ENCODE results near the gene SLC2A5. TPM values are rescaled to one million over a fixed set of nuclear protein-coding genes. Genes with fewer than 3 reads are reported as not detected.

SLC2A5 gene
- total RNA-seq, result 8.9 TPM

GRCh38 chr1:9069326-9070100 lies at the start of gene SLC2A5:
TSS of gene SLC2A5 (minus strand) at chr1:9069635. CDS start at chr1:9069536, 99 bp downstream.
- Histone ChIP-seq H3K4me1 (ENCODE audit: control insufficient read depth in 3 of 3, insufficient read depth in 3 of 3, low read length in 3 of 3) (peaks cover 40 to 55% (median 54%) of the 10 kb centered on the region in 3 donors), H3K27ac (ENCODE audit: low read depth, low read length) (peak within 1 kb of the TSS; percentile 99), H3K9ac (ENCODE audit: low read depth in 1 of 3, low read length in 3 of 3) (peak within 1 kb of the TSS; percentile 81 to 97 (median 81)), H3K27me3 (ENCODE audit: control insufficient read depth in 3 of 3, insufficient read depth in 3 of 3, low read length in 3 of 3) (no peaks in the 10 kb centered on the region), H3K36me3 (ENCODE audit: control insufficient read depth in 3 of 3, insufficient read depth in 3 of 3, low read length in 3 of 3) (no peaks in the 10 kb centered on the region), H3K4me3 (ENCODE audit: low read length in 3 of 3) (peak within 1 kb of the TSS; percentile 61 to 76 (median 71)), H3K9me3 (ENCODE audit: control insufficient read depth in 3 of 3, low read length in 3 of 3) (no peaks in the 10 kb centered on the region)

GRCh38 chr1:9118186-9118585 lies 48.8 kb upstream of the SLC2A5 start:
- no peak overlapping the region for H3K4me3 ChIP-seq (ENCODE audit: low read length in 3 of 3)
- H3K36me3 ChIP-seq (ENCODE audit: control insufficient read depth in 3 of 3, insufficient read depth in 3 of 3, low read length in 3 of 3), result peaks cover 0 to 3% (median 0%) of the 10 kb centered on the region in 3 donors
- H3K9me3 ChIP-seq (ENCODE audit: control insufficient read depth in 3 of 3, low read length in 3 of 3), result no peaks in the 10 kb centered on the region
- no peaks in the 10 kb centered on the region for H3K27me3 ChIP-seq (ENCODE audit: control insufficient read depth in 3 of 3, insufficient read depth in 3 of 3, low read length in 3 of 3)
- H3K27ac ChIP-seq (ENCODE audit: low read depth, low read length), result no peak overlapping the region
- H3K9ac ChIP-seq (ENCODE audit: low read depth in 1 of 3, low read length in 3 of 3), result peak overlapping the region in 1 of 3 donors; percentile 40
- H3K4me1 ChIP-seq (ENCODE audit: control insufficient read depth in 3 of 3, insufficient read depth in 3 of 3, low read length in 3 of 3), result peaks cover 19 to 44% (median 25%) of the 10 kb centered on the region in 3 donors

GRCh38 chr1:9115351-9116205 lies 46.1 kb upstream of the SLC2A5 start:
- Histone ChIP-seq H3K36me3 (ENCODE audit: control insufficient read depth in 3 of 3, insufficient read depth in 3 of 3, low read length in 3 of 3) (peaks cover 4 to 17% (median 15%) of the 10 kb centered on the region in 3 donors), H3K4me3 (ENCODE audit: low read length in 3 of 3) (no peak overlapping the region), H3K27ac (ENCODE audit: low read depth, low read length) (no peak overlapping the region), H3K9ac (ENCODE audit: low read depth in 1 of 3, low read length in 3 of 3) (no peak overlapping the region), H3K4me1 (ENCODE audit: control insufficient read depth in 3 of 3, insufficient read depth in 3 of 3, low read length in 3 of 3) (peaks cover 16 to 34% (median 23%) of the 10 kb centered on the region in 3 donors), H3K27me3 (ENCODE audit: control insufficient read depth in 3 of 3, insufficient read depth in 3 of 3, low read length in 3 of 3) (no peaks in the 10 kb centered on the region), H3K9me3 (ENCODE audit: control insufficient read depth in 3 of 3, low read length in 3 of 3) (no peaks in the 10 kb centered on the region)

GRCh38 chr1:9112961-9113880 lies 43.8 kb upstream of the SLC2A5 start:
- H3K36me3 ChIP-seq (ENCODE audit: control insufficient read depth in 3 of 3, insufficient read depth in 3 of 3, low read length in 3 of 3), result peaks cover 13 to 18% (median 17%) of the 10 kb centered on the region in 3 donors
- no peak overlapping the region for H3K4me3 ChIP-seq (ENCODE audit: low read length in 3 of 3)
- H3K4me1 ChIP-seq (ENCODE audit: control insufficient read depth in 3 of 3, insufficient read depth in 3 of 3, low read length in 3 of 3), result peaks cover 6 to 17% (median 8%) of the 10 kb centered on the region in 3 donors
- no peaks in the 10 kb centered on the region for H3K27me3 ChIP-seq (ENCODE audit: control insufficient read depth in 3 of 3, insufficient read depth in 3 of 3, low read length in 3 of 3)
- no peaks in the 10 kb centered on the region for H3K9me3 ChIP-seq (ENCODE audit: control insufficient read depth in 3 of 3, low read length in 3 of 3)
- no peak overlapping the region for H3K9ac ChIP-seq (ENCODE audit: low read depth in 1 of 3, low read length in 3 of 3)
- H3K27ac ChIP-seq (ENCODE audit: low read depth, low read length), result no peak overlapping the region

GRCh38 chr1:9111957-9112356 lies 42.5 kb upstream of the SLC2A5 start:
- peaks cover 20 to 25% (median 24%) of the 10 kb centered on the region in 3 donors for H3K36me3 ChIP-seq (ENCODE audit: control insufficient read depth in 3 of 3, insufficient read depth in 3 of 3, low read length in 3 of 3)
- no peak overlapping the region for H3K4me3 ChIP-seq (ENCODE audit: low read length in 3 of 3)
- no peak overlapping the region for H3K9ac ChIP-seq (ENCODE audit: low read depth in 1 of 3, low read length in 3 of 3)
- no peaks in the 10 kb centered on the region for H3K9me3 ChIP-seq (ENCODE audit: control insufficient read depth in 3 of 3, low read length in 3 of 3)
- no peak overlapping the region for H3K27ac ChIP-seq (ENCODE audit: low read depth, low read length)
- peaks cover 6 to 13% (median 9%) of the 10 kb centered on the region in 3 donors for H3K4me1 ChIP-seq (ENCODE audit: control insufficient read depth in 3 of 3, insufficient read depth in 3 of 3, low read length in 3 of 3)
- no peaks in the 10 kb centered on the region for H3K27me3 ChIP-seq (ENCODE audit: control insufficient read depth in 3 of 3, insufficient read depth in 3 of 3, low read length in 3 of 3)

GRCh38 chr1:9111357-9111691 lies 41.9 kb upstream of the SLC2A5 start:
- Histone ChIP-seq H3K4me1 (ENCODE audit: control insufficient read depth in 3 of 3, insufficient read depth in 3 of 3, low read length in 3 of 3) (peaks cover 6 to 13% (median 10%) of the 10 kb centered on the region in 3 donors), H3K36me3 (ENCODE audit: control insufficient read depth in 3 of 3, insufficient read depth in 3 of 3, low read length in 3 of 3) (peaks cover 20 to 25% (median 25%) of the 10 kb centered on the region in 3 donors), H3K4me3 (ENCODE audit: low read length in 3 of 3) (no peak overlapping the region), H3K27ac (ENCODE audit: low read depth, low read length) (no peak overlapping the region), H3K9ac (ENCODE audit: low read depth in 1 of 3, low read length in 3 of 3) (no peak overlapping the region), H3K27me3 (ENCODE audit: control insufficient read depth in 3 of 3, insufficient read depth in 3 of 3, low read length in 3 of 3) (no peaks in the 10 kb centered on the region), H3K9me3 (ENCODE audit: control insufficient read depth in 3 of 3, low read length in 3 of 3) (no peaks in the 10 kb centered on the region)

GRCh38 chr1:9110669-9111356 lies 41.4 kb upstream of the SLC2A5 start:
- Histone ChIP-seq H3K4me3 (ENCODE audit: low read length in 3 of 3) (no peak overlapping the region), H3K27ac (ENCODE audit: low read depth, low read length) (no peak overlapping the region), H3K27me3 (ENCODE audit: control insufficient read depth in 3 of 3, insufficient read depth in 3 of 3, low read length in 3 of 3) (no peaks in the 10 kb centered on the region), H3K9me3 (ENCODE audit: control insufficient read depth in 3 of 3, low read length in 3 of 3) (no peaks in the 10 kb centered on the region), H3K4me1 (ENCODE audit: control insufficient read depth in 3 of 3, insufficient read depth in 3 of 3, low read length in 3 of 3) (peaks cover 6 to 13% (median 10%) of the 10 kb centered on the region in 3 donors), H3K36me3 (ENCODE audit: control insufficient read depth in 3 of 3, insufficient read depth in 3 of 3, low read length in 3 of 3) (peaks cover 20 to 25% (median 25%) of the 10 kb centered on the region in 3 donors), H3K9ac (ENCODE audit: low read depth in 1 of 3, low read length in 3 of 3) (peak overlapping the region in 1 of 3 donors; percentile 54)

GRCh38 chr1:9108056-9108665 lies 38.7 kb upstream of the SLC2A5 start:
- H3K27ac ChIP-seq (ENCODE audit: low read depth, low read length), result no peak overlapping the region
- peaks cover 40 to 42% (median 41%) of the 10 kb centered on the region in 3 donors for H3K36me3 ChIP-seq (ENCODE audit: control insufficient read depth in 3 of 3, insufficient read depth in 3 of 3, low read length in 3 of 3)

More at GRCh38 chr1:9108056-9108665, 38.7 kb upstream of the SLC2A5 start:
- H3K27me3 ChIP-seq (ENCODE audit: control insufficient read depth in 3 of 3, insufficient read depth in 3 of 3, low read length in 3 of 3), result no peaks in the 10 kb centered on the region
- H3K4me1 ChIP-seq (ENCODE audit: control insufficient read depth in 3 of 3, insufficient read depth in 3 of 3, low read length in 3 of 3), result peaks cover 6 to 10% (median 9%) of the 10 kb centered on the region in 3 donors
- H3K4me3 ChIP-seq (ENCODE audit: low read length in 3 of 3), result no peak overlapping the region
- no peaks in the 10 kb centered on the region for H3K9me3 ChIP-seq (ENCODE audit: control insufficient read depth in 3 of 3, low read length in 3 of 3)
- no peak overlapping the region for H3K9ac ChIP-seq (ENCODE audit: low read depth in 1 of 3, low read length in 3 of 3)

All from skeletal muscle tissue (tissue), 4 donors.